Mesendoderm (in vitro differentiated cells): ENCODE measurements around the gene SULT2B1.

Source experiments
- DNase-seq: peaks from one replicate; pipeline ENCODE4 v3.0.0; 2013
- H2AK5ac ChIP-seq: 2 replicates; pipeline ENCODE4 v1.6.1; 2013; ENCODE audit warnings: low read length, inconsistent platforms
- H2BK120ac ChIP-seq: 2 replicates; pipeline ENCODE4 v1.6.1; 2013; ENCODE audit warnings: low read depth, mild to moderate bottlenecking, low read length, moderate library complexity, mixed read lengths
- H2BK15ac ChIP-seq: replicated peaks from 2 replicates; pipeline ENCODE4 v1.6.1; 2013; ENCODE audit warnings: low read depth, mild to moderate bottlenecking, moderate library complexity
- H2BK5ac ChIP-seq: 2 replicates; pipeline ENCODE4 v1.6.1; 2013; ENCODE audit warnings: low read length, inconsistent platforms
- H3K18ac ChIP-seq: 2 replicates; pipeline ENCODE4 v1.6.1; 2013; ENCODE audit warnings: mild to moderate bottlenecking, low read length, mixed read lengths
- H3K23ac ChIP-seq: one replicate; pipeline ENCODE4 v1.6.1; 2013; ENCODE audit warnings: low read length
- H3K27ac ChIP-seq: 2 replicates; pipeline ENCODE4 v1.5.1; 2013; ENCODE audit warnings: low read depth, mild to moderate bottlenecking, inconsistent platforms, low read length, moderate library complexity
- H3K27me3 ChIP-seq: 2 replicates; pipeline ENCODE4 v1.6.1; 2013; ENCODE audit warnings: low read length, control low read depth, mild to moderate bottlenecking, inconsistent platforms; ENCODE audit not compliant: insufficient read depth, poor library complexity
- H3K36me3 ChIP-seq: 2 replicates; pipeline ENCODE4 v1.6.1; 2013; ENCODE audit warnings: low read length, inconsistent platforms; ENCODE audit not compliant: control insufficient read depth, insufficient read depth
- H3K4ac ChIP-seq: one replicate; pipeline ENCODE4 v1.6.1; 2013; ENCODE audit warnings: low read depth, mild to moderate bottlenecking, low read length, moderate library complexity
- H3K4me1 ChIP-seq: 2 replicates; pipeline ENCODE4 v1.6.1; 2013; ENCODE audit warnings: low read depth, low read length, inconsistent platforms; ENCODE audit not compliant: control insufficient read depth
- H3K4me2 ChIP-seq: 2 replicates; pipeline ENCODE4 v1.6.1; 2013; ENCODE audit warnings: low read length
- H3K4me3 ChIP-seq: 2 replicates; pipeline ENCODE4 v1.5.1; 2013; ENCODE audit warnings: mild to moderate bottlenecking, low read length
- H3K56ac ChIP-seq: one replicate; pipeline ENCODE4 v1.6.1; 2013; ENCODE audit warnings: low read length
- H3K79me1 ChIP-seq: 2 replicates; pipeline ENCODE4 v1.6.1; 2013; ENCODE audit warnings: low read length, inconsistent platforms
- H3K79me2 ChIP-seq: 2 replicates; pipeline ENCODE4 v1.6.1; 2013; ENCODE audit warnings: mild to moderate bottlenecking, low read length; ENCODE audit not compliant: control insufficient read depth, insufficient read depth
- H3K9ac ChIP-seq: 2 replicates; pipeline ENCODE4 v1.6.1; 2013; ENCODE audit warnings: low read length, inconsistent platforms
- H4K5ac ChIP-seq: one replicate; pipeline ENCODE4 v1.6.1; 2013; ENCODE audit warnings: low read length
- H4K8ac ChIP-seq: one replicate; pipeline ENCODE4 v1.6.1; 2013; ENCODE audit warnings: low read depth, mild to moderate bottlenecking, control low read depth, low read length, moderate library complexity
- WGBS: extraction: QIAGEN DNeasy Blood & Tissue Kit; methylation state at CpG from one replicate; pipeline ENCODE4 v1.1.7; 2013; ENCODE audit warnings: low lambda C conversion rate, missing lambda C conversion rate; ENCODE audit not compliant: insufficient coverage; ENCODE audit errors: extremely low coverage; 5-methylcytosine and 5-hydroxymethylcytosine counted together

Gene SULT2B1

GRCh38 chr19:48509467-48510194 is 42.3 kb upstream of the SULT2B1 start:
- DNase-seq = no peak
- no peaks in the 10 kb centered on the region for H3K79me1 ChIP-seq
- H3K18ac ChIP-seq = no peak overlapping the region
- no peak overlapping the region for H3K4me2 ChIP-seq
- no peak overlapping the region for H2BK120ac ChIP-seq
- no peak overlapping the region for H2BK5ac ChIP-seq
- H4K8ac ChIP-seq = no peak overlapping the region
- no peak overlapping the region for H3K27ac ChIP-seq
- no peaks in the 10 kb centered on the region for H3K4me1 ChIP-seq
- WGBS = no CpG with 5 or more reads among the region's 12 CpGs
- no peaks in the 10 kb centered on the region for H3K27me3 ChIP-seq
- no peak overlapping the region for H3K9ac ChIP-seq
- no peak overlapping the region for H3K56ac ChIP-seq
- no peaks in the 10 kb centered on the region for H3K79me2 ChIP-seq
- H3K36me3 ChIP-seq = no peaks in the 10 kb centered on the region
- H3K23ac ChIP-seq = no peak overlapping the region
- no peak overlapping the region for H3K4me3 ChIP-seq
- H4K5ac ChIP-seq = no peak overlapping the region
- H2BK15ac ChIP-seq = no peak overlapping the region
- H2AK5ac ChIP-seq = no peak overlapping the region
- no peak overlapping the region for H3K4ac ChIP-seq

GRCh38 chr19:48510421-48511268 is 41.3 kb upstream of the SULT2B1 start:
- Histone ChIP-seq H3K4me3 (no peak overlapping the region), H2AK5ac (no peak overlapping the region), H3K27me3 (no peaks in the 10 kb centered on the region), H4K5ac (no peak overlapping the region), H3K4ac (no peak overlapping the region), H3K79me1 (no peaks in the 10 kb centered on the region), H2BK120ac (no peak overlapping the region), H3K9ac (peak overlapping the region; percentile 37), H4K8ac (no peak overlapping the region), H3K79me2 (no peaks in the 10 kb centered on the region), H3K4me2 (peak overlapping the region; percentile 73), H2BK15ac (no peak overlapping the region), H3K4me1 (no peaks in the 10 kb centered on the region), H3K56ac (peak overlapping the region; percentile 58), H3K27ac (no peak overlapping the region), H3K36me3 (no peaks in the 10 kb centered on the region), H2BK5ac (no peak overlapping the region), H3K18ac (no peak overlapping the region), H3K23ac (no peak overlapping the region)
- WGBS = no CpG with 5 or more reads among the region's 24 CpGs
- DNase-seq = peak; percentile 82

GRCh38 chr19:48511321-48511731 is 40.6 kb upstream of the SULT2B1 start:
- Histone ChIP-seq H2AK5ac (no peak overlapping the region), H3K4me1 (no peaks in the 10 kb centered on the region), H3K4ac (no peak overlapping the region), H2BK5ac (no peak overlapping the region), H3K9ac (no peak overlapping the region), H2BK120ac (no peak overlapping the region), H3K23ac (no peak overlapping the region), H2BK15ac (no peak overlapping the region), H3K79me2 (no peaks in the 10 kb centered on the region), H3K4me2 (peak overlapping the region; percentile 10), H4K5ac (no peak overlapping the region), H3K27ac (no peak overlapping the region), H3K56ac (no peak overlapping the region), H3K4me3 (no peak overlapping the region), H3K79me1 (no peaks in the 10 kb centered on the region), H3K18ac (no peak overlapping the region), H4K8ac (no peak overlapping the region), H3K36me3 (no peaks in the 10 kb centered on the region), H3K27me3 (no peaks in the 10 kb centered on the region)
- no CpG with 5 or more reads among the region's 32 CpGs for WGBS
- DNase-seq = no peak

GRCh38 chr19:48511800-48512503 is 40.0 kb upstream of the SULT2B1 start, which contains the start of gene LMTK3:
TSS of gene LMTK3 (minus strand) at chr19:48511835. CDS start at chr19:48511576, 259 bp downstream.
- no CpG with 5 or more reads among the region's 32 CpGs for WGBS

GRCh38 chr19:48512504-48513288 is 39.3 kb upstream of the SULT2B1 start:
- Histone ChIP-seq H3K56ac (no peak overlapping the region), H4K8ac (no peak overlapping the region), H3K79me2 (no peaks in the 10 kb centered on the region), H3K18ac (no peak overlapping the region), H3K27ac (no peak overlapping the region), H3K23ac (no peak overlapping the region), H2BK5ac (no peak overlapping the region), H2BK15ac (no peak overlapping the region), H3K36me3 (no peaks in the 10 kb centered on the region), H4K5ac (no peak overlapping the region), H3K9ac (no peak overlapping the region), H3K4me2 (no peak overlapping the region), H3K4me3 (no peak overlapping the region), H3K27me3 (no peaks in the 10 kb centered on the region), H2BK120ac (no peak overlapping the region), H3K4me1 (no peaks in the 10 kb centered on the region), H2AK5ac (no peak overlapping the region), H3K79me1 (no peaks in the 10 kb centered on the region), H3K4ac (no peak overlapping the region)
- no CpG with 5 or more reads among the region's 19 CpGs for WGBS
- no peak for DNase-seq

More at GRCh38 chr19:48511800-48512503, 40.0 kb upstream of the SULT2B1 start, which contains the start of gene LMTK3:
- H2AK5ac ChIP-seq = no peak within 1 kb of the TSS
- no peak within 1 kb of the TSS for H4K8ac ChIP-seq
- H3K27me3 ChIP-seq = no peaks in the 10 kb centered on the region
- H2BK15ac ChIP-seq = no peak within 1 kb of the TSS
- H3K36me3 ChIP-seq = no peaks in the 10 kb centered on the region
- no peak within 1 kb of the TSS for H3K4ac ChIP-seq
- DNase-seq = peak; percentile 83
- peak within 1 kb of the TSS; percentile 73 for H3K4me2 ChIP-seq
- H3K9ac ChIP-seq = peak within 1 kb of the TSS; percentile 37
- no peak within 1 kb of the TSS for H2BK120ac ChIP-seq
- no peaks in the 10 kb centered on the region for H3K79me1 ChIP-seq
- H3K79me2 ChIP-seq = no peaks in the 10 kb centered on the region
- H3K4me3 ChIP-seq = no peak within 1 kb of the TSS
- H3K27ac ChIP-seq = no peak within 1 kb of the TSS
- H4K5ac ChIP-seq = no peak within 1 kb of the TSS
- H3K23ac ChIP-seq = no peak within 1 kb of the TSS
- no peaks in the 10 kb centered on the region for H3K4me1 ChIP-seq
- H2BK5ac ChIP-seq = no peak within 1 kb of the TSS
- H3K56ac ChIP-seq = peak within 1 kb of the TSS; percentile 58
- H3K18ac ChIP-seq = no peak within 1 kb of the TSS
